Measurements from ENCODE around the gene TMEM40.
"Not testable (repeated sequence)": the region's sequence is repeated elsewhere in the genome, so short reads cannot be mapped to it uniquely, and the experiment has no call there.

The TMEM40 gene

GRCh38 chr3:12775970-12776369, 16.9 kb upstream of the TMEM40 start:
- FAIRE-seq; DNase-seq (ENCODE audit: low spot score): not testable (repeated sequence)

GRCh38 chr3:12775226-12775625, 16.2 kb upstream of the TMEM40 start:
- no peak for DNase-seq (ENCODE audit: low spot score)
- no peak for FAIRE-seq

- no peak for FAIRE-seq
- DNase-seq (ENCODE audit: low spot score): no peak
Measured at GRCh38 chr3:12774619-12775018, 15.6 kb upstream of the TMEM40 start.

- DNase-seq (ENCODE audit: low spot score) (no peak), FAIRE-seq (no peak)
Measured at GRCh38 chr3:12773710-12774086, 14.6 kb upstream of the TMEM40 start.

DNA sequence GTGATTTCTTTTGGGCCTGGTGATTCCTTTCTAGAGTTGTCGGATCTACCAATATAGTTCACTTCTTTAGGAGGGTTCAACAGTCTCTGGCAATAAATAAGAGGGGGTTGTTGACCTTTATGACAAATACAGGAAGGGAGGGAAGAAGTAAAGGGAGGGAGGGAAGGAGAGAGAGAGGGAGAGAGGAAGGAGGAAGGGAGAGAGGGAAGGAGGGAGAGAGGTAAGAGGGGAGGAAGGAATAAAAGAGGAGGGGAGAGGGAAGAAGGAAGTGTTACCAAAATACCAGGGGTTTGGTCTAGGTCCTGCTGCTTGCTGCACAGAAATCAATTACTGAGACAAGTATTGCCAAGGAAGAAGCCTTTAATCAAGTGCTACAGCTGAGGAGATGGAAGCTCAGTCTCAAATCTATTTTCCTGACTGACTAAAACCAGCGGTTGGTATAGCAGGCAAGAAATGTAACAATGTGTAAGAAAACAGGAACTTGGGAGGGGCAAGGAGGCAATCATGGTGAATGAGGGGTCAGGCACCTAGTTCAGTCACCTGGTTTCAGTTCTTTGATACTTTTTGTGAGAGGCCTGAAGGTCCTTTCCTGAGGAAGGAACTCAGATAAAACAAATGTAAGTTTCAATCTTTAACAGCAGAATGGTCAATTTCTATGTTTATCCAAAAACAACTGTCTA, 14.1 kb upstream of the TMEM40 start:
- DNase-seq (ENCODE audit: low spot score) (no peak), FAIRE-seq (no peak)

DNA sequence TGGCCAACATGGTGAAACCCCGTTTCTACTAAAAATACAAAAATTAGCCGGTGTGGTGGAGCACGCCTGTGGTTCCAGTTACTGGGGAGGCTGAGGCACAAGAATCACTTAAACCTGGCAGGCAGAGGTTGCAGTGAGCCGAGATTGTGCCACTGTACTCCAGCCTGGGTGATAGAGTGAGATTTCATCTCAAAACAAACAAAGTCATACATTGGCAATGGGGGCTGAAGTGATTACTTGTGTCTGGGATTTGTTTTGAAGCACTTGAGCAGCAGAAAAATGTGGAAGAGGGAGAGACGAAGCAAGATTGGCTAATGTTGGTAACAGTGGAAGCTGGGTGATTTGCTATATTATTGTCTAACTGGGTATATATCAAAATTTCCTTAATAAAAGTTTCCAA, 13.4 kb upstream of the TMEM40 start:
- no peak for DNase-seq (ENCODE audit: low spot score)
- no peak for FAIRE-seq

DNA sequence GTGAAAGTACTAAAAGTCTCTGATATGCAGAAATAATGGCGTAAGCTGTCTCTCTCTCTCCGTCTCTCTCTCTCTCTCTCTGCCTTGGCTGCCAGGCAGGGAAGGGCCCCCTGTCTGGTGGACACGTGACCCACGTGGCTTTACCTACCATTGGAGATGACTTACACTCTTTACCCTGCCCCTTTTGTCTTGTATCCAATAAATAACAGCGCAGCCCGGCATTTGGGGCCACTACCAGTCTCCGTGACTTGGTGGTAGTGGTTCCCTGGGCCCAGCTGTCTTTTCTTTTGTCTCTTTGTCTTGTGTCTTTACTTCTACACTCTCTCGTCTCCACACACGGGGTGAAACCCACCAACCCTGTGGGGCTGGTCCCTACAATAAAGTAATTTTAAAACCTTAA, 12.2 kb upstream of the TMEM40 start:
- DNase-seq (ENCODE audit: low spot score): no peak
- no peak for FAIRE-seq

DNA sequence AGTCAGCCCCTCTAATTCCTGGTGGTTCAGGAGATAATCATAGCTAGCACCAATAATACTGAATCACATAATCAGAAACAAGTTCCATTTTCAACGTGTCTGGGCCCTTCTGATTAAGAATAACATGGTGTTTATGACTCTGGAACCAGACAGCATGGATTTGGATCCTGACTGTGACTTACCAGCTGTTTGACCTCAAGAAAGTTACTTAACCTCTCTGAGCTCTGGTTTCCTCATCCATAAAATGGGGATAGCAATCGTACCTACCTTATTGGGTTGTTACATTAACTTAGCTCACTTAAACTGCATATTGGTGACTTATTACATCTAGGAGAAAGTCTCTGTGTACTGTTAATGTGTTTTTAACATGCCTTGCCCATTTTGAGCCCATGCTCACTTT, 10.7 kb upstream of the TMEM40 start:
- DNase-seq (ENCODE audit: low spot score) (no peak), FAIRE-seq (no peak)

GRCh38 chr3:12768579-12769527, 9.8 kb upstream of the TMEM40 start:
- DNase-seq (ENCODE audit: low spot score) (no peak), FAIRE-seq (no peak)

DNA sequence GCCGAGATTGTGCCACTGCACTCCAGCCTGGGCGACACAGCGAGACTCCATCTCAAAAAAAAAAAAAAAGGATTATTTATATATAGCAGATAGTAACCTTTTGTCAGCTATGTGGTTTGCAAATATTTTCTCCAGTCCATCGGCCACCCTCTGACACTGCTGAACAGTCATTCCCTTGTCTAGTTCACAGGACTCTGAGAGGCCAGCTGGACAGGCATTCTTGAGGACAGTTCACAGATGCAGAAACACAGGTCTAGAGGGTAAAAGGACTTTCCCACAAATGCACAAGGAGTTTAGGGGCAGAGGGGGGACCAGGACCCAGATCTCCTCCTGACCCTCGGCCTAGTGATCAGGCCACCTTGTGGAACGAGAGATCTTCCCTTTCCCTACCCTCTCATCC, 7.5 kb upstream of the TMEM40 start:
- no peak for DNase-seq (ENCODE audit: low spot score)
- no peak for FAIRE-seq

DNA sequence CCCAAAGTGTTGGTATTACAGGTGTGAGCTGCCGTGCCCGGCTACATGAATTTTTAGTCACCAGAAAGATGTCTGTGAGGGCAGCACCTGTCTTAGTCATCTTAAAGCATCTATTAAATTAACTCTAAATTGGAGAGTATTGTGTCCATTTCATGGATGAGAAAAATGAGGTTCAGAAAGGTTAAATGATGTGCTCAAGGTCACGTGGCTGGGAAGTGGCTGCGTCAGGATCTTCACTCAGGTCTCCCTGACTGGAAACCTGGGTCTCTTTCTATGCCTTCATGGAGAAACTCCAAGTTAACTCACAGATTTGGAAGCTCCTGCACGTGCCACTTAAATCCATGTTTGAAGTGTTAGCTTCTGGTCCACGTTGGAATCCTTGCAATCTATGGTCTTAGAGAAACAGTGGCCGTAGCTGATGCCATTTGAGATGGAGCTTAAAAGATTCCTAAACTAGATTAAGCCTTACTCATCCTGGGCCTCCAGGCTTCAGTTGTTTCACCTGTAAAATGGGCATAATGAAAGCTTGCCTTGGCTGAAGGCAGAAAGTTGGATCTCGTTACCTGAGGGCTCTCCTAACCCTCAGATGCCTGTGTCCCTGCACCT, 5.2 kb upstream of the TMEM40 start:
- no peak for FAIRE-seq

GRCh38 chr3:12759693-12760565, 870 bp upstream of the TMEM40 start:
- no peak for DNase-seq (ENCODE audit: low spot score)
- no peak for FAIRE-seq

More for the DNA sequence above, 5.2 kb upstream of the TMEM40 start:
- DNase-seq (ENCODE audit: low spot score): no peak

GRCh38 chr3:12758025-12758781, 856 bp downstream of the TMEM40 start:
- no peak for DNase-seq (ENCODE audit: low spot score)
- no peak for FAIRE-seq

DNA sequence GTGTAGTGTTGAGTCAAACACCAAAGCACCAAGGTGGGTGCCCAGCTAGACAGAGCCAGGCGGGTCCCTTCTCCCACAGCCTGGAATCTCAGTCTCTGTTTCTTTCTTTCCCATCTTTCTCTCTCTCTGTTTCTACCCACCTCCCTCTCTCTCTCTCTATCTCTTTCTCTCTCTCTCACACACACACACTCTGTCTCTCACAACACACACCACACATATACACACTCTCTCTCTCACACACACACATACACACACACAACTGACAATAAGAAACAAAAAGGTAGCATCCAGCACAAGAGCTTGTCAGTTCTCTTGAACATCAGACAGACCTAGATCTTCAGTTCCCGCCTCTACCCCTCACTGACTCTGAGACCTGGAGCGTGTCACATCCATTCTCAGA, 2.4 kb downstream of the TMEM40 start:
- FAIRE-seq: no peak
- no peak for DNase-seq (ENCODE audit: low spot score)

- FAIRE-seq (no peak), DNase-seq (ENCODE audit: low spot score) (no peak)
Measured at GRCh38 chr3:12756175-12756574, 2.9 kb downstream of the TMEM40 start.

DNA sequence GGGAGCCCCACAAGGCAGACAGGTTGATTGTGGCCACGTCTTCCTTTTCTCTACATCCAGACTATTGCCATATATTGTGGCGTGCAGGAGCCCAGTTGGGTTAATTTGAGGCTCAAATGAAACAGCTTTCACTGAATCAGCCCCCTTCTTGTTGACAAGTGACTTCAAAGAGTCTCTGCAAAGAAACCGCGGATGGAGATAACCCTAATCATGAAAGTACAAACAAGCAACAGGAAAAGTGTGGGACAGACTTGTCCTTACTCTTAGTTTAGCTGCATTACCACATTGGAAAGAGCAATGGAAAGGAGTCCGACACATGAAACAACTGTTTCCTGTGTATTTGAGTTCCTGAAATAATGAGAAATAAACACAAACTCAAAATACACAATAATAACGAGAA, 3.3 kb downstream of the TMEM40 start:
- no peak for FAIRE-seq

DNA sequence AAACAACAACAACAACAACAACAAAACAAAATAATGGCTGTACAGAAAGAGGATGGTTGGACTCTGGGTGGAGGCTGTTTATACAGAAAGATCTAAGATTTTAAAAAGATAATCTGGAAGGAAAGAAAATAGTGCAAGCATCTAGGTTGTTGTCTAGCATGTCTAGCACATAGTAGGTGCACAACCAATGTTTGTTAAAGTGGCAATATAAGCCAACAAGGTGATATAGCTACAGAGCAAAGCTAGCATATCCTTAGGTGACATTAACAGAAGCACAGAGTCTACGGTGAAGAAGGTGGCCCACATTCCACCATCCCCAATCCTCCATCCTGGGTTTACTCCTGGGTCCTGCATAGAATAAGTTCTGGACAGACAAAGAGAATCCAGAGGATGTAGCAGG, 4.7 kb downstream of the TMEM40 start:
- no peak for FAIRE-seq
- no peak for DNase-seq (ENCODE audit: low spot score)

More for the DNA sequence above, 3.3 kb downstream of the TMEM40 start:
- no peak for DNase-seq (ENCODE audit: low spot score)

DNA sequence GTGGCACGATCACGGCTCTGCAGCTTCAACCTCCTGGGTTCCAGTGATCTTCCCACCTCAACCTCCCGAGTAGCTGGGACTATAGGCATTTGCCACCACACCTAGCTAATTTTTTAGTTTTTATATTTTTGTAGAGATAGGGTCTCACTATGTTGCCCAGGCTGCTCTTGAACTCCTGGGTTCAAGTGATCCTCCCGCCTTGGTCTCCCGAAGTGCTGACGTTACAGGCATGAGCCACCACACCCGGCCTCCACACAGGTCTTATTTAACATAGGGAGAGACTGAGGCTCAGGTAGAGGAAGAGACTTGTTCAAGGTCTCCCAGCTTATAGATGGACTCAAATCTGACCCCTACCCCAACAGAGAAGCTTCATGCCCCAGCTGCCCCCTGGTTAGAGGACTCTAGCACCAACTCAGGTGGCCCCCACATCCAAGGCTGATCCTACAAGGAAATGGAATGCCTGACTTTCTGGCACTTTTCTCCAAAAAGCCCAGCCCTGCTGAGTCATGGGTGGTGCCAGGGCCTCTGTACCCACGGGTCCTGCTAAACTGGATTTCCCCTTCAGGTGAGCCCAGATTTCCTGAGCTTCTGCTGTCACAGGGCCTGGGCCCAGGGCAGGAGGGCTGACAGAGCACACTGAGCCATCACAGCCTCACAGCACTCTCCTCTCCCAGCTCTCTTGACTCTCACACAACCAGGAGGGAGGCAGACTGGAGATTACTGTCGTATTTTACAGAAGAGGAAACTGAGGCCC, 5.6 kb downstream of the TMEM40 start:
- DNase-seq (ENCODE audit: low spot score): no peak
- no peak for FAIRE-seq

GRCh38 chr3:12752809-12753208, 6.2 kb downstream of the TMEM40 start:
- FAIRE-seq (no peak), DNase-seq (ENCODE audit: low spot score) (peak; percentile 58)

- FAIRE-seq: no peak
- no peak for DNase-seq (ENCODE audit: low spot score)
Measured at GRCh38 chr3:12752102-12752501, 7.0 kb downstream of the TMEM40 start.
